ENCODE results near the gene ZNF236.
A peak's percentile ranks its signal among the peaks of the same experiment; 100 is the strongest.
"Not testable (repeated sequence)": the region's sequence is repeated elsewhere in the genome, so short reads cannot be mapped to it uniquely, and the experiment has no call there.

ZNF236 gene

DNA sequence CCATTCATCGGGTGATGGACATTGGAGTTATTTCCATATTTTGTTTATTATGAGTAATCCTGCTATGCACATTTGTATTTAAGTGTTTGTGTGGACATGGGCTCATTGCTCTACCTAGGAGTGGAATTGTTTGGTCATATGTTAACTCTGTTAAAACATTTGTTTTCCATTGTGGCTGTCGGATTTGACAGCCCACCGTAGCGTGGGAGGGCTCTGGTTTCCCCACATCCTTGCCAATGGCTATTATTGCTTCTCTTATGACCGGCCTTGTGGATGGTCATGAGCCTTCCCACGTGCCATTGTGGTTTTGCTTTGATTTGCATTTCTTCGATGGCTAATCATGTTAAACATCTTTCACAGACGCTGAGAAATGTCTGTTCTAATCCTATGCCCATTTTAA is 92.0 kb downstream of the ZNF236 start:
- no peak for DNase-seq

DNA sequence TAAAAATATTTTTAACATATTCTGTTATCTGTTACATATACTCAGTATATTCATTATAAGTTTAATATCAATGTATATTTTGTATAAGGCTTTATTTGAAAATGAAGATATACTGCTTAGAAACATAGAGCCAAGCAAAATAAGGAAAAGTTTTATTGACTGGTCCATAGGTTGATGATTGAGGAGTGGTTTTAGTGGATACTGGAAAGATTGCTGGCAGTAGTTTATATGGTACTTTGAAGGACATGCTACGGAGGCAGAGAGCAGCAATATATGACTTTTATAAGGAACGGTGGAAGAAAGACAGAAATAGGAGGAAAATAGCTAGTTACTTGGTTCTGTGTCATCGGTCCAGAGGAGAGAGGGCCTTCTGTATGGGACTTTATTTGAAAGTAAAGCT is 92.4 kb downstream of the ZNF236 start:
- no peak for DNase-seq

GRCh38 chr18:76915456-76915855 is 93.1 kb downstream of the ZNF236 start:
- no peak for DNase-seq

DNA sequence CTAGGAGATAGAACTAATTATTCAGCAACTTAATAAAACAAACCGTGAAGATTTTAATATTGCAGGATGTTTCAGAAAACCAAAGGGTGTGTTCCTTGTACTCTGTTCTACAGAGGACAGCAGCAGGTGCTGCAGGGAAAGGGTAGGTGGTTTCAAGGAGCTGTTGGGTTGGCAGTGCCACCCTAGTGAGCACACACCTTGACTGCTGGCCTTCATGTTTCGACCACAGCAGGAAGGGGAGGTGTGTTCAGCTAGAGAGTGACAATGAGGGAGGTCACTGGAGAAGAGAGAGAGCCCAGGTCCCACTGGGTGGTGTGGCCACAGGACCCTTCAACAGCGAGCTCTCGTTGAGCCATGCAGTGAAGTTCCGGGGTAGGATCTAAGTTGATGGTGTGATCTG is 98.6 kb downstream of the ZNF236 start:
- DNase-seq: no peak

DNA sequence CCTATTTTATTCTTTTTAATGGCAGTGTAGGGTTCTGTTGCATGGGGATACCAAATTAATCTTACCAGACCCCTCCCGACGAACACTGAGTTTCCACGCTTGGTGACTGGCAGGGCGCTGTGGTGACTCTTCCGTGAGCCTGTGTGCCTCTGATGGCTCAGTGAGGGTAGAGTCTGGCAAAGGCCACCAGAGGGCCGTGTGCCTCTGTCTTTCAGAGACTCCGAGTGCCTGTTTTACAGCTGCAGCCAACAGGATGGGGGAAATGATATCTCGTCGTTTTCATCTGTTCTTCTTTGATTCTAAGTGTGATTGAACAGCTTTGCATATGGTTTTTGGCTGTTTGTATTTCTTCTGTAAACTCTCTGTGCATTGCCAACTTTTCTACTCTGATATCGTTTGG is 99.8 kb downstream of the ZNF236 start:
- DNase-seq: peak; percentile 62 to 74

GRCh38 chr18:76923485-76924085 is 101.2 kb downstream of the ZNF236 start:
- DNase-seq: no peak

DNA sequence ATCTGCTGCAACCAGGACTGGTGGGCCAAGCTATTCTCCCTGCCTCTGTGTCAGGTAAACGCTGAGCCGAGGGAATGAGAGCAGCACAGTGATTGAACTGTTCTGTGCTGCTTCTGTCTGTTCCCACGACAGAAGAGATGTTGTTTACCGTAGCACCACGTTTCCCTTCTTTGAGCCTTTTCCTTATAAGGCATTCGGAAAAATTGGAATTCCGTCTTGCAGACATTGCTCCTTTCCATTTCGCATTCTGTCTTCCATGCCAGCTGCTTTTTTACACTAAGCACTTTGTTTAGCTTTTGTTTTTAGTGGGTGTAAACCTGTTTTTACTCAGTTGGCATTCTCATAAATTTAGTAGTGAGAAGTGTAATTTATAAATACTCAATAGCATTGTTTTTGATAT is 103.1 kb downstream of the ZNF236 start:
- no peak for DNase-seq

DNA sequence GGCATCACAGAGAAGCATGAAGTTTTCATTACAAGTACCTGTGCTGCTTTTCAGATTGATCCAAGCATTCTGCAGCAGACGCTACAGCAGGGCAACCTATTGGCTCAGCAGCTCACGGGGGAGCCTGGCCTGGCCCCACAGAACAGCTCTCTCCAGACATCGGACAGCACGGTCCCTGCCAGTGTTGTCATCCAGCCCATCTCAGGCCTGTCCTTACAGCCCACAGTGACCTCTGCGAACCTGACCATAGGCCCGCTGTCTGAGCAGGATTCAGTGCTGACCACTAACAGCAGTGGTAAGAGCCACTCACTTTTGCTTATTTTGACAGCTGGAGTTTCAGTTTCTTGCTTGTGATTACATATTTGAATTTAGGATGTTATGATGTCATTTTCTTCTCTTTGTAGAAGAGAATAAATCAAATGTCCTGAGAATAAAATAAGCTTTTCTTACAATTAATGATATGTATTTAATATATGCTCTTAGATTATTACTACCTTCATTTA is 104.9 kb downstream of the ZNF236 start:
- no peak for DNase-seq

DNA sequence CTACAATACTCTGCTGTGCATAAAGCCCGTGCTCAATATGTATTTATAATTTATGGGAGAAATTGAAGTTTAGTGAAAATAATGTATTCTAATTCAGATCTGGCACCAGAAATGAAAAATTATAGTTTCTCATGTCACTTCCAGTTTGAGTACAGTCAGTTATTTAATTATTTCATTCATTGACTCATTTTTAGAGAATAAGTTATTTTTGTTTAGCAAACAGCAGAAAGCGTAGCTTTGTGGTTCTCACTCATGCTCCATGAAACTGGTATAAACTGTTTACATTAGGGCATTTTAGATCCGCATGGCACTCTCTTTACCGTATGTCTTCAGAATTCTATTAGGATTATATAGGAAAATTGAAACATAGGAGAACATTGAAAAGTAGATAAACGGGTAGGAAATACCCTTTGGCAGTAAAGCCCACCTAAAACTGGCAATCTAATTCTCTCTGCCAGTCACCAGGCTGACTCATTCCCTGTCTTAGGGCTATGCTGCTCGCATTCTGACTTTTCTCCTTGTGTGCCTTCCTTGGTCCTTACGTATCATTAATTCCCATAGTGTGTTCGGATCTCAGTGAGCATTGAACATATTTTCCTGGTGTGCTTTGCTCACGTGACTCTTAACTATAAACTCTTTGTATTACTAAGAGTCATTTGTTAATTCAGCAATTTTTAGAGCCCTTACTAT is 106.0 kb downstream of the ZNF236 start:
- DNase-seq: no peak

- no peak for DNase-seq
Observed at GRCh38 chr18:76931171-76931570, 108.8 kb downstream of the ZNF236 start.

GRCh38 chr18:76932026-76932819 is 109.9 kb downstream of the ZNF236 start:
- no peak for DNase-seq

GRCh38 chr18:76935722-76936337 is 113.5 kb downstream of the ZNF236 start:
- no peak for DNase-seq

DNA sequence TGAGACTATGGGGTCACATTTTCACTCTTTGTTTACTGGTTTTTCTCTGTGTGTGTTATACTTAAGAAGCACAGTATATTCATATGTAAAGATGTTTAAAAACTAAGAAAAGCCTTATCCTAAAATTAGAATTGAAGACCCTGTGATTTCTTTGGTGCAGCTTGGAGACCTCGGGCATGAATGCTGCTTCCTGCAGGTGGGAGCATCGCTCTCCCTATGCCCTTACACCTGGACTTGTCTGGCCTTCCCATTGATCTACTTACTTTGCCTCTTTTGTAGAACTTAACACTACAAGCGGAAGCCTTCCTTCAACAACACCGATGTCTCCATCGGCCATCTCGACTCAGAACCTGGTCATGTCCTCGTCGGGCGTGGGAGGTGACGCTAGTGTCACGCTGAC is 114.5 kb downstream of the ZNF236 start:
- DNase-seq: no peak

DNA sequence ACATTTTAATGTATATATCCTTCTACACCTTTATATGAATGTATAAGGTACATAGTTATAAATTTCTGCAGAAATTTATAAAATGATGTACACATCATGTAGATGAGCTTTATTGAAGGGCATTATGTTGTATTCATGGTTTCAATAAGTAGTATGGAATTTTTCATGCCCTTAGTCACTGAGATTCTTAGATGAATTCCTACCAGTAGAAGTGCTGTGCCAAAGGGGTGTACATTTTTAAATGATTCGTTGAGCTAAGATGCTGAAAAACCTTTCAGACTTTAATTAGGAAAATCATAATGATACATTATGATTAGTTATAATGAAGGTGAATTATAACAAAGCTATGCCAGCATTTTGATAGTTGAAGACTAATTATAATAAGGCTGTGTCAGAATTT is 115.2 kb downstream of the ZNF236 start:
- DNase-seq: no peak

GRCh38 chr18:76938619-76939018 is 116.3 kb downstream of the ZNF236 start:
- DNase-seq: no peak

DNA sequence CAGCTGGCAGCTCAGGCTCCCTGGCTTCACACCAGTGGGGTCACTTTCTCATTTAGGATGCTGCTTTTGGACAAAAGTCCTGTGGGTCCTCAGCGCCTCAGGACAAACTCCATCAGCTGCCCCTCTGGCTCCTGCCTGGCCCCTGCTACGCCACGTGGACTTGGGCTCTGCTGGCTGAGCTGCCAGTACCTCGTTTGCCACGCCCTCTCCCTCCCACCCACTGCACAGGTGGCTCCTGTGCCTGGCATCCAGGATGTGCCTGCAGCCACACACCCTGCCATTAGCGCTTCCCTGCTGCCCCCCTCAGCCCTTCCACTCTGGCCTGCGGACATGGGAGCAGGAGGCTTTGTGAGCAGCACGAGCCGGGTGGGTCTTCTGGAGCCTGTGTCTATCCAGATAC is 118.9 kb downstream of the ZNF236 start:
- no peak for DNase-seq

GRCh38 chr18:76943542-76944339 is 121.4 kb downstream of the ZNF236 start:
- no peak for DNase-seq

DNA sequence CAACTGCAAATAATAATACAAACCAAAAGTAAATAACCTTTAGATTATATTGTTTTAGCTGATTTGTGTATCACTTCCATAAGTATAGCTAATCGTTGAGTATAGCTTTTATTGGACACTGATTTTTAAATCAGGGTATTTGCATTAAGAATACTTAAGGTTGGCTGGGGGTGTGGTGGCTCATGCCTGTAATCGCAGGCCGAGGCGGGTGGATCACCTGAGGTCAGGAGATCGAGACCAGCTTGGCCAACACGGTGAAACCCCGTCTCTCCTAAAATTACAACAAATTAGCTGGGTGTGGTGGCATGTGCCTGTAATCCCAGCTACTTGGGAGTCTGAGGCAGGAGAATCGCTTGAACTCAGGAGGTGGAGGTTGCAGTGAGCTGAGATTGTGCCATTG is 122.0 kb downstream of the ZNF236 start:
- not testable (repeated sequence) for DNase-seq

DNA sequence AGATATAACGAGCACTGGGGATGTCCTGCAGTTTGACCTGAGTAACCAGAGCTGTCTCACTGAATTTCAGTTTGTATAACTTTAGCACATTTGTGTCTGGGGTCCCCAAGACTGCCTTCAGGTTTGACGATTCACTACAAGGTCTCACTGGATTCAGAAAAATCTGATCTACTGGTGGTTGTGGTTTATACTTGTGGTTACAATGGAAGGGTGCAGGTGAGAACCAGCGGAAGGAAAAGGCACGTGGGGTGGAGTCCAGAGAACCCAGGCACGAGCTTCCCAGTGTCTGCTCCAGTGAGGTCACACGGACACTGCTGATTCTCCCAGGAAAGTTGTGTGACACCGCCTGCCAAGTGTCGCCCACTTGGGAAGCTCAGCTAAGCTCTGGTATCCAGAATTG is 126.0 kb downstream of the ZNF236 start:
- no peak for DNase-seq

GRCh38 chr18:76951456-76952247 is 129.3 kb downstream of the ZNF236 start:
- no peak for DNase-seq

DNA sequence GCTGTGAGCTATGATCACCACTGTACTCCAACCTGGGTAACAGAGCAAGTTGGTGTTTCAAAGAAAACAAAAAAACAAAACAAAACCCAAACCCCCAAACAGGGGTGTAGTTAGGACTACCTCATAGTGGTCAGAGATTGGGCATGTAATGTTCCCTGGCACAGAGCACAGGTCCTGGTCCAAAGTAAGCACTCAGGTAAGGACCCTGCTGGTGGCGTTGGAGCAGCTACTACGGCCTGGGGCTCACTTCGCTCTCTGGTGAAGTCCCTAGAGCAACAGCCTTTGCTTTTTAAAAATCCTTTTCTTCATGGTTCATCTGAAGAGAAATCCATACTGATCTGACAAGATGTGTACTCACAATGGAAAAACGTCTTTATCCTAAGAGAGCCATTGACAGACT is 130.4 kb downstream of the ZNF236 start:
- no peak for DNase-seq

GRCh38 chr18:76953156-76953555 is 130.8 kb downstream of the ZNF236 start:
- DNase-seq: no peak
